Epithelial cell of esophagus (primary cell): ENCODE results near the gene SSC5D.

Experiments used
- DNase-seq: peaks from one replicate; pipeline ENCODE4 v3.0.0; 2010; ENCODE audit warnings: low read depth
- H3K4me3 ChIP-seq: 2 replicates; pipeline ENCODE4 v1.5.1; 2011; ENCODE audit warnings: mild to moderate bottlenecking, low read length, control low read depth
- CTCF ChIP-seq: IDR thresholded peaks from 2 replicates; pipeline ENCODE4 v1.5.1; 2011; ENCODE audit warnings: low read depth, mild to moderate bottlenecking, low read length, control low read depth, inconsistent platforms; ENCODE audit not compliant: insufficient read depth; ENCODE audit errors: missing control alignments

Gene SSC5D

DNA sequence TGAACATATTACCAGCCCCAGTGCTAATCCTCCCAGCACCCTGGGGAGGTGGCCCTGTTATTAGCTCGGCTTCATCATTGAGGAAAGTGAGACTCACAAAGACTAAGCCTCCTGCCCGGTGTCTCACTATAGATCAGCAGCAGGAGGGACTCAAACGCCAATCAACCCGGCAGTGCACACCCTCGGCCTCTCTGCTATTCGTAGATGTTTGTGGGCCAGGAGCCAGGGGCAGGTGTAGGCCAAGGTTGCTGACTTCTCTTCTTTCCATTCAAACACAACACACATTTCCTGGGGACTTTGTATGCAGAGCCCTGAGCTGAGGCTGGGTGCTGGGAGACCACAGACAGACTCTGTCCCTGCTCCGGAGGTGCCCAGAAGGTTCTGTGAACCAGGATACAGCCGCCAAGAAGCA is 66.5 kb downstream of the SSC5D start:
- TF ChIP-seq CTCF = no peak
- no peak overlapping the region for H3K4me3 ChIP-seq
- DNase-seq = no peak

- no peak for DNase-seq
- TF ChIP-seq CTCF = no peak
- no peak overlapping the region for H3K4me3 ChIP-seq
Observed at GRCh38 chr19:55559684-55560083, 71.4 kb downstream of the SSC5D start.

- DNase-seq = no peak
- TF ChIP-seq CTCF = no peak
Observed at GRCh38 chr19:55563261-55563690, 75.0 kb downstream of the SSC5D start.

GRCh38 chr19:55566823-55567222 is 78.6 kb downstream of the SSC5D start:
- DNase-seq = no peak
- no peak overlapping the region for H3K4me3 ChIP-seq
- TF ChIP-seq CTCF = no peak

More at GRCh38 chr19:55563261-55563690, 75.0 kb downstream of the SSC5D start:
- no peak overlapping the region for H3K4me3 ChIP-seq

DNA sequence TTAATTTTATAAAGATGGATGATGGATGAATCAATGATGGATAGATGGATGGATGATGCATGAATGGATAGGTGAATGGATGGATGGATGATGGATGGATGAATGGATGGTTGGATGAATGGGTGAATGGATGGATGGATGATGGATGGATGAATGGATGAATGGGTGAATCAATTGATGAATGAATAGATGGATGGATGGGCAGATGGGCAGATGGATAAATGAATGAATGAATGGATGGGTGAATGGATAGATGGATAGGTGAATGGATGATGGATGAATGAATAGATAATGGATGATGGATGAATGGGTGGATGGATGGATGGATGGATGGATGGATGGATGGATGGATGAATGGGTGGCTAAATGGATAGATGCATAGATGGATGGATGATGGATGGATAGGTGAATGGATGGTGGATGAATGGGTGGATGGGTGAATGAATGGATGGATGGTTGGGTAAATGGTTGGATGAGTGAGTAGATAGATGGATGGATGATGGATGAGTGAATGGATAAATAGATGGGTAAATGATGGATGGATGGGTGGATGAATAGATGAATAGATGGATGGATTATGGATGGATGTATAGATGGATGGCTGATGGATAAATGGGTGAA is 79.6 kb downstream of the SSC5D start:
- TF ChIP-seq CTCF = no peak

More for the DNA sequence above, 79.6 kb downstream of the SSC5D start:
- no peak overlapping the region for H3K4me3 ChIP-seq
- DNase-seq = no peak
